GM21526 (cell line): ENCODE data around the gene FAN1.

Experiments
- ATAC-seq: cut with Tn5 transposase; IDR thresholded peaks from one replicate; pipeline ENCODE4 v1.9.1; 2021; ENCODE audit warnings: moderate library complexity; ENCODE audit not compliant: unreplicated experiment, low FRiP score

The FAN1 gene

DNA sequence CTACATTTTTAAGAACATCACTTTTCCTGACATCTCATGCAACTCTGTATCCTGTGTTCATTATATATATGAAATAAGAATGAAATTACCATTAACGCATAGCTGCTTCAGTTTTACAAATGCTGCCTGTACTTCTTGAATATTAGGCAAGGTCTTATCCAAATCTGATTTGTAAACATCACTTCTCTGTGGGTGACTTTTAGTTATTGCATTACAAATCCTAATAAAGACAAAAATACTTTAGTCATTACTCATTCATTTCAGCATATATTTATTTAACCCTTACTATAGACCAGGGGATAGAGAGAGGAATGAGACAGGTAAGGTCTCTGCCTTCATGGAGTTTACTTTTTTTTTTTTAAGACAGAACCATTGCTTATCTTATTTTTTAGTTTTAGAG is 51.0 kb downstream of the FAN1 start:
- no peak for ATAC-seq

DNA sequence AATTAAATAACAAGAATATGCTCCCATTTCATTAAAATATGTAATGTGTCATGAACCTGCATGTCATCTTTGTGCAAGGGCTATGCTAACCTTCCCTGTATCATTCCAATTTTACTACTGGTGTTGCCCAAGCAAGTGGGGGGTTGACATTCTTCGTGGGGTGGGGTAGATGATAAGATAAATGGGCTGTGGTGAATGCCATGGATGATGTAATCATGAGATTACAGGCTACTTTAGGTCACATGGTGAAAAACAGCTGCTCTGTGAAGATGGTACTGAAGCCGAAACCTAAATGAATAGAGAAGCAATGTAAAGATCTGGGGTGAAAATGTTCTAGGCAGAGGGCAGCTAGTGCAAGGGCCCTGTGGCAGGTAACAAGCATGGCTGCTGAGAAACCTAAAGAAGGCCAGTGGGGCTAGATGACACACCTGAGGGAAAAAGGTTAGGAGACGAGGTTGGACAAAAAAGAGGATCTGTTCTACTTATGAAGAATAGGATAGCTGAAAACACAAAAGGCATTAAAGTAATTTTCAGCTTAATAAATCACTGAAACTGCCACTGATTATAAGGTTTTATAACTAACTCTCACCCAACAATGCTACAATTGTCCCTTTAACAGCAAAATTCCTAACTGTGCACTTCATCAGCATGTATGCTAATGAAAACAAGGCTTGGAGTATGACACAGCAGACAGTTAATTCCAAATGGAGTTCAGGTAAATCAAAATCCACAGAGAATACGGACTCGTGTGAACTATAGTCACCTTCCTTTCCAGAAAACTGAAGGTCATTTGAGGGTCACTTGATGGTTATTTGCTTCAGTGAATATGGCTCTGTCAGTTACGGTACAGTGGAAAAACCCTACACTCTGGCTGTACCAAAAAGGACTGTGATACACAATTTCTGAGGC is 52.8 kb downstream of the FAN1 start:
- ATAC-seq, result no peak

- no peak for ATAC-seq
Observed at GRCh38 chr15:30958219-30958618, 54.5 kb downstream of the FAN1 start.

- ATAC-seq, result no peak
Observed at GRCh38 chr15:30962079-30962478, 58.4 kb downstream of the FAN1 start.

DNA sequence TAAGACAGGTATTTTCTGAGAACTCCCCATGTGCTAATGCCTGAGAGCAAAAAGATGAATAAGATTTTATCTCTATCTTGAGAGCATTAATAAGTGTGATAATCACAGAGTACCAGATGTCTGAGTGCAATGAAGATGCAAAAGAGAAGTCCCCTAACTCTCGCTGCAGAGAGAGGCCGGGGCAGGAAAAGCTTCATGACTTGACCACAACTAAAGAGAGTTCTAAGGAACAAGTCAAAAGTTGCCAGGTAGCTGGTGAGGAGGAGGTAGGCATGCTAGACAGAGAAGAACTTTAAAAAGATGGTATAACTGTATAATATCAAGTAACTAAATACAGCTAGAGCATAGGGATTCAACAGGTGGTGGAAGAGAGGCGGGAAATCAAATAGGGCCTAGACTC is 58.9 kb downstream of the FAN1 start:
- no peak for ATAC-seq

DNA sequence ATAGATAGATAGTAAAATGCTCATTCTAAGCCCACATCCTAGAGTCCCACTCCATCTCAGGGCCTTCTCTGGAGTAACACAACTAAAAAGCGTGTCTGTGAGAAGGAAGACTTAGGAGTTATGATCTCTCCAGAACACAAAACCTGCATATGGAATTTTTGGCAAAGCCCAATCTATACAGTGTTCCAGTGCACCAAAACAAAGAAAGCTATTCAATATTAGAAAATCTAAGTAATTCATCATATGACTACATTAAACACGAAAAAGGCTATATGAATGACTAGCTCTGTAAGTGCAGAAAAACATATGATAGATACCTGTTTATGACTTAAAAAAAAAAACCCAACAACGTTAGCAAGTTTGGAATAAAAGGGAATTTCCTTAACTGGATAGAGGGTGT is 60.0 kb downstream of the FAN1 start:
- ATAC-seq, result no peak

- ATAC-seq, result no peak
Observed at GRCh38 chr15:30969724-30970123, 66.0 kb downstream of the FAN1 start.

GRCh38 chr15:30973379-30973778 is 69.7 kb downstream of the FAN1 start:
- ATAC-seq, result no peak

- no peak for ATAC-seq
Observed at GRCh38 chr15:30974112-30974511, 70.4 kb downstream of the FAN1 start.

DNA sequence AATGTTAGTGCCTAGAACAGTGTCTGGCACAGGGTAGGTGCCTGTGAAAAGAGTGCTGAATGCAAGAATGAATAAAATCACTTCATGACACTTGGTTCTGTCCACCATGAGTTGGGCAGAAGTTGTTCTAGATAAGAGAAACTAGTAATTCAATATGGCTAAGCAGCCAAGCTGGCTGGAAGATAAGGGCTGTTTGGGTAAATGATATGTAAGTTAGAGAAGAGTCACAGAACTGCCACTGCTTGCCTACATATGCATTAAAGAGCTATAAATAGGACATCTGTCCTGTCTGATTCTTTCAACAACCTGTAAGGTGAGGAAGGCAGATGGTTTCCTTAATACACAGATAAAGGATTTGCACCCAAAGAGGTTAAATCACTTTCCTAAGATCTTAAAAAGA is 74.6 kb downstream of the FAN1 start:
- ATAC-seq, result no peak

- ATAC-seq, result no peak
Observed at GRCh38 chr15:30979457-30979856, 75.7 kb downstream of the FAN1 start.

- no peak for ATAC-seq
Observed at GRCh38 chr15:30984118-30984517, 80.4 kb downstream of the FAN1 start.

GRCh38 chr15:30984542-30984941 is 80.8 kb downstream of the FAN1 start:
- ATAC-seq, result no peak

- ATAC-seq, result no peak
Observed at GRCh38 chr15:30985081-30985531, 81.4 kb downstream of the FAN1 start.

DNA sequence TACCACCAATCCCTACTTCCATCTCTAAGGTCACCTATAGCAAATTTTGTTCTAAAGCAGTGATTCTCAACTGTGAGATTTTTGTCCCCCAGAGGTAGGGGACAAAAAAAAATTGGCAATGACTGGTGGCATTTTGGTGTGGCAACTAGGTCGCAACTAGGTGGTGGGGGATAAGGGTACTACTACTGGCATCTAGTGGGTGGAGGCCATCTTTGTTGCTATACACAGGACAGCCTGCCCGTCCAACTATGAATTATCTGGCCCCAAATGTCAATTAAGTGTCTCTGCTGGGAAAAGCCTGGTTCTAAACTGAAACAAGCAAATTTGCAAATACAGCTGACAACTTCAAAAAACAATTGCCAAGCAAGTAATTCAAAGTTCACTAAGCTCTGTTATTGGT is 86.3 kb downstream of the FAN1 start:
- ATAC-seq, result no peak

GRCh38 chr15:30990446-30991254 is 86.9 kb downstream of the FAN1 start:
- ATAC-seq, result peak; percentile 15

- peak; percentile 85 for ATAC-seq
Observed at GRCh38 chr15:30991255-30992235, 87.8 kb downstream of the FAN1 start, which contains the start of gene MTMR10. TSS of gene MTMR10 (minus strand) at chr15:30991628. CDS start at chr15:30991506, 122 bp downstream.

GRCh38 chr15:30992249-30992864 is 88.6 kb downstream of the FAN1 start:
- ATAC-seq, result no peak
